ENCODE measurements around the gene CNGB1.

CNGB1 gene

DNA sequence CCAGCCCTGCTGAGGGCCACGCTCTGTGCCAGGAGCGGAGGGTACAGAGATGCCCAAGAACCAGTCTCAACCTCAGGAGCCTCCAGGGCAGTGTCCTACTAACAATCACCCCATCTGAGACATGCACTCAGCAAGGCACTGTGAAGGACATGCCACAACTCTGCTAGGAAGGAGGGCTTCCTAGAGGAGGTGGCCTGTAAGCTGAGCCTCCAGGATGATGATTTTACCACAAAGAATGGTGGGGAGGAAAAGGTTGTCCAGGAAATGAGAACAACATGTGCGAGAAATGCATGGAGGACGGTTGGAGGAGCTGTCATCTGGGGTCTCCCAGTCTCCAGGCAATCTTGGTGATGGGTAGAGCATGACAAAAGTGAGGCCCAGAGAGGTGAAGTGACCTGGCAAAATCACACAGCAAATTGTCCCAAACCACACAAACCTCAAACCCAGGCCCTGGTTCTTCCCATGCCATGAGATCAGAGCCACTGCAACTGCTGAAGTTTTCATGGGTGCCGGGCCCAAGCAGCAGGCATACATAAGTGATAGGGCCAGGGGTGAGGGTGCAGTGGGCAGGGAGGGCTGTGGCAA, 30.5 kb downstream of the CNGB1 start:
- TF ChIP-seq, protein P1, sequence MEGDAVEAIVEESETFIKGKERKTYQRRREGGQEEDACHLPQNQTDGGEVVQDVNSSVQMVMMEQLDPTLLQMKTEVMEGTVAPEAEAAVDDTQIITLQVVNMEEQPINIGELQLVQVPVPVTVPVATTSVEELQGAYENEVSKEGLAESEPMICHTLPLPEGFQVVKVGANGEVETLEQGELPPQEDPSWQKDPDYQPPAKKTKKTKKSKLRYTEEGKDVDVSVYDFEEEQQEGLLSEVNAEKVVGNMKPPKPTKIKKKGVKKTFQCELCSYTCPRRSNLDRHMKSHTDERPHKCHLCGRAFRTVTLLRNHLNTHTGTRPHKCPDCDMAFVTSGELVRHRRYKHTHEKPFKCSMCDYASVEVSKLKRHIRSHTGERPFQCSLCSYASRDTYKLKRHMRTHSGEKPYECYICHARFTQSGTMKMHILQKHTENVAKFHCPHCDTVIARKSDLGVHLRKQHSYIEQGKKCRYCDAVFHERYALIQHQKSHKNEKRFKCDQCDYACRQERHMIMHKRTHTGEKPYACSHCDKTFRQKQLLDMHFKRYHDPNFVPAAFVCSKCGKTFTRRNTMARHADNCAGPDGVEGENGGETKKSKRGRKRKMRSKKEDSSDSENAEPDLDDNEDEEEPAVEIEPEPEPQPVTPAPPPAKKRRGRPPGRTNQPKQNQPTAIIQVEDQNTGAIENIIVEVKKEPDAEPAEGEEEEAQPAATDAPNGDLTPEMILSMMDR (conservative IDR thresholded peaks at IDR 0.05; ENCODE audit: low read depth, low read length) = no peak
- DNase-seq (ENCODE audit: low read depth) = no peak
- no peak overlapping the region for H3K4me3 ChIP-seq (ENCODE audit: low read depth, low read length)

DNA sequence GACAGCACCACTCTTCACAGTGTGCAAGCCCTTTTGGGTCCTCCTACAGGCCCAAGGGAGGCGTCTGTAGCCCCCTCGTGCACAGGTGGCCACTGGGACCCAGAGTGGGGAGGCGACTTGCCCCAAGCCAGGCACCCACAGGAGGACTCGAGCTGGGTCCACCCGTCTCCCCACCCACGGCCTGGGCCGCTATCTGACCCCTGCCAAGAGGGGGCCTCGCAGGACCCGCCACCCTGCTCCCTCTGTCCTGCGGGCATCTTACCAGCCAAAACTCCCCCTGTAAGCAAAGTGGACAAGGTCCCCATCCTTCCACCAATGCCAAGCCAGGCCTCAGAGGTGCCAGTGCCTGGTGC, 31.1 kb downstream of the CNGB1 start:
- DNase-seq (ENCODE audit: low read depth) = no peak
- H3K4me3 ChIP-seq (ENCODE audit: low read depth, low read length) = no peak overlapping the region
- TF ChIP-seq, protein P1 (conservative IDR thresholded peaks at IDR 0.05; ENCODE audit: low read depth, low read length) = no peak

DNA sequence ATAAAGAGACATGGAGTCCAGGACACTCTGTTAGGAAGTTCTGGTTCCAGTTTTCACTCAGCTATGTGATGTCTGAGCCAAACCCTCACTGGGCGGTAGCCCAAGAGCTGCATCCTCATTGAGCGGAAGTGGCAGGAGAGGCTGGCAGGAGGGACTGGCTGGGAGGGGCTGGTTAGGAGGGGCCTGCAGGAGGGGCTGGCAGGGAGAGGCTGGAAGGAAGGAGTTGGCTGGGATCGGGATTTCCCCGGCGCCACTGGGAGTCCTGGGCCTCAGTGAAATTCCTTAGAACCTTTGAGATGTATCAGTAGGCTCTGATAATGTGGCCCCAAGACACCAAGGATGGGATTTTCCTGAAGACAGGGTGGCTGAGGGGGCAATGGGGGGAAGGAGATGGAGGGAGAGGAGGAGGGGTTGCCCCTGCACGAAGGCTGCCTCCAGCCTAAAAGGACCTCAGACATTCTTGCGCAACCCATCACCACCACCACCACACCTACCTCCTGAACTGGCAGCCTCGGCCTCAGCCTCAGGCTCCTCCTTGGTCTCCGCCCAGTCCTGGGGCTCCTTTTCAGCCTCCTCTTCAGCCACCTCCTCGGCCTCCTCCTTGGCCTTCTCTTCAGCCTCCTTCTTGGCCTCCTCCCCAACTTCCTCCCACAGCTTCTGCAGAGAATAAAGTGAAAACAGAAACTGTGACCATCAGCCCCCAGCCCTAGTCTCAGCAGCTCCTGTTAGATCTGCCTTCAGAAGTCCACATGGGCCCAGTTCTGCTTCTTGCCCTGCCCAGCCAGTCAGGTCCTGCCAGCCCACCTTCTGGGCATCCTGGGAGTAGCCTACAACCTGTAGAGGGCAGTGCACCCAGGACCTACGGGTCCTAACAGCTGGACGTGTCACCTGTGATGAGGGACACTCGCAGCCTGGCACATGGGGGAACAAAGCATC, 31.7 kb downstream of the CNGB1 start:
- no peak overlapping the region for H3K4me3 ChIP-seq (ENCODE audit: low read depth, low read length)
- DNase-seq (ENCODE audit: low read depth) = peak; percentile 16
- TF ChIP-seq, protein P1 (conservative IDR thresholded peaks at IDR 0.05; ENCODE audit: low read depth, low read length) = peak; percentile 38

DNA sequence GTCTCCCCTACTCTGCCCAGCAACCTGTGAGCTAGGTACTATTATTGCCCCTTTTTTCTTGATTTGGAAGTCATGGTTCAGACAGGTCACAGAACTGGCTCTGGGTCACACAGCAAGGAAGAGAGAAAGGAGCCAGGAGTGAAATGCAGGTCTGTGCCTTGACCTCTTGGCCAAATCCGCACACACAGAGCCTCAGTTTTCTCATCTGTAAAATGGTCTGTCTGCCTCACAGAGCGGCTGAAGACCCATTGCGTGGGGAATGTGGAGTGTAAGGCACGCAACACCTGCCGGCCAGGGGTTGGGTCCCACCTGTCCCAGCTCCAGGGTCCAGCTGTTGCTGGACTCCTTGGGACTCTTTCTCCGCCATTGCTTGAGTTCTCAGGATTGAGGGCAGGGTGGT, 32.4 kb downstream of the CNGB1 start:
- H3K4me3 ChIP-seq (ENCODE audit: low read depth, low read length) = no peak overlapping the region
- DNase-seq (ENCODE audit: low read depth) = no peak
- TF ChIP-seq, protein P1 (conservative IDR thresholded peaks at IDR 0.05; ENCODE audit: low read depth, low read length) = no peak

DNA sequence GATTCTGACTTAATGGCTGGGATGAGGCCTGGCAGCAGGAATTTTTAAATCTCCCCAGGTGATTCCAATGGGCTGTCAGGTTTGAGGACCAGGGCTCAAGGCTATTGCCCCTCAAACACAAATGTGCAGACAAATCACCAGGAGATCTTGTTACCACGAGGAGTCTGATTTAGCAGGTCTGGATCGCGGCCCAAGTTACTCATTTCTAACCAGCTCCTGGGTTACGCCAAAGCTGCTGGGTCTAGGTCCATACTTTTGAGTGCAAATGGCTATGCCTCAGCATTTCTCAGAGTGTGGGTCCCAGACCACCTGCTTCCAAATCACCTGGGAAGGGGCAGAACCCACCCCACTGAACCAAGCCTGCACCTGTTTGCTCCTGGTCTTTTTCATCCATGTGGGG, 33.1 kb downstream of the CNGB1 start:
- no peak for DNase-seq (ENCODE audit: low read depth)
- H3K4me3 ChIP-seq (ENCODE audit: low read depth, low read length) = no peak overlapping the region
- TF ChIP-seq, protein P1 (conservative IDR thresholded peaks at IDR 0.05; ENCODE audit: low read depth, low read length) = no peak

DNA sequence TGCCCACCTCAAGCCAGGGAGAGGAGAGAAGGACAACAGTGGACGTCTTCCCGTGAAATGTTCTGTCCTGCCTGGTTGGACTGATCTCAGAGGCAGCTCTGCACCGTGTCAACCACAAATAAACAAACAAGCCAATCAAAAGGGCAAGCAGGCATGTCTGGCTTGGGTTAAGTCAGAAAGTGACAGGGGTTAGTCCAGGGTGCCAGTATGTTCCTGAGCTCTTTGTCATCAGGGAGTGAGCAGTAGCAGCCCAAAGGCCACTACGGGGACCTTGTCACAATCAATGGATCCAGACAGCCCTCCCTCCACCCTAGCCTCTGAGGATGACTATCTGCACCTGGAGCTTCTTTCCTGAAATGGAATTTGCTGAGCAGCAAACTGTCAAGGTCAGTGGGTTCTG, 35.0 kb downstream of the CNGB1 start:
- TF ChIP-seq, protein P1 (conservative IDR thresholded peaks at IDR 0.05; ENCODE audit: low read depth, low read length) = no peak
- DNase-seq (ENCODE audit: low read depth) = no peak
- no peak overlapping the region for H3K4me3 ChIP-seq (ENCODE audit: low read depth, low read length)

Measured in choroid plexus epithelial cell (primary cell).